Neutrophil (primary cell): ENCODE measurements around the gene EXOC4.

Experiments
- H3K27ac ChIP-seq: fragments of 200-600 bp; sonication (generic); 2 replicates; pipeline ENCODE4 v1.5.1; 2016; ENCODE audit warnings: mild to moderate bottlenecking, moderate library complexity
- H3K27me3 ChIP-seq: fragments of 200-600 bp; sonication (generic); 2 replicates; pipeline ENCODE4 v1.6.0; 2016; ENCODE audit warnings: mild to moderate bottlenecking
- H3K36me3 ChIP-seq: fragments of 200-600 bp; sonication (generic); 2 replicates; pipeline ENCODE4 v1.5.1; 2017
- H3K4me1 ChIP-seq, 2 experiments: fragments of 200-600 bp in 1 of 2; sonication (generic) in 1 of 2; 1 replicate in 1 of 2; 2 replicates in 1 of 2; pipeline versions ENCODE4 v1.5.1 to v1.6.1; 2013 to 2016; ENCODE audit warnings: low read depth in 1 of 2, low read length in 1 of 2, mild to moderate bottlenecking in 1 of 2, moderate library complexity in 1 of 2; ENCODE audit not compliant: control insufficient read depth in 1 of 2, insufficient read depth in 1 of 2
- H3K4me3 ChIP-seq, 2 experiments: fragments of 200-600 bp in 1 of 2; sonication (generic) in 1 of 2; 1 replicate in 1 of 2; 2 replicates in 1 of 2; pipeline ENCODE4 v1.5.1; 2013 to 2016; ENCODE audit warnings: low read depth in 1 of 2, low read length in 1 of 2, mild to moderate bottlenecking in 1 of 2, moderate library complexity in 1 of 2
- H3K9me3 ChIP-seq: fragments of 200-600 bp; sonication (generic); 2 replicates; pipeline ENCODE4 v1.5.1; 2016
- TF ChIP-seq, protein P1 (sequence below): fragments of 200-600 bp; sonication (generic); IDR thresholded peaks from 2 replicates; pipeline ENCODE4 v1.5.1; 2016; ENCODE audit warnings: antibody characterized with exemption

EXOC4 gene

DNA sequence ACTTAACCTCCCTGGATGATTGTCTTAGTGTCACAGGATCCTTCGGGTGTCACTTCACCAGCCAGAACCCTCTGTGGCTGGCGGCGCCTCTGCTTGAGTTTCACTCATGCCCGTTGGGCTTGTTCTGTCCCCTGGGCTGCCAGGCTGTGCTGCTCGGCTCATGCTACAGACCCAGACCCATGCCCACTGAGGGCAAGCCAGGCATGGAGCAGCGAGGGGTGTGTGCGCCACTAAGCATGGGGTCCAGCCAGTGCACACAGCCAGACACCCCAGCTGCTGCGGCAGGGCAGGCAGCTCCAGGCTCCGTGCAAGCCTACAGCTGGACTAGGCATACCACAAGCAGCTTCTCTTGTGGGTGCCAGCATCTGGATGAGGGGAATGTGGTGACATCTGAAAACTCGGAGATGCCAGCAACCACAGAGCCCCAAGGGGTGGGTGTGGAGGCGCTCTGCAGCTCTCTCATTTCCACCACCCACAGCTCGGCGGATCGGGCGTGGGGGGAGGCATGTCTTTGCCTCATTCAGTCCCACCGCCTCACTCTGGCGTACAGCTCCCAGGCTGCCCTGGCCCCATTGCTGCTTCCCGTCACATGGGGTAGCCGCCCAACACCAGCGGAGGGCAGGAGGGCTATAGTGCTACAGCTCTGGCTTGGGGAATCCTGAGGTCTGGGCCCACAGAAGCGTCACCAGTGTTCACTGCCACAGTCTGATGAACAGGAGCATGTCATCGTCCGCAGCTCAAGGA is 604.7 kb downstream of the EXOC4 start:
- Histone ChIP-seq H3K36me3 (no peaks in the 10 kb centered on the region), H3K27me3 (no peaks in the 10 kb centered on the region), H3K9me3 (no peaks in the 10 kb centered on the region), H3K4me3 (no peak overlapping the region), H3K4me1 (no peaks in the 10 kb centered on the region), H3K27ac (no peak overlapping the region)
- TF ChIP-seq, protein P1, sequence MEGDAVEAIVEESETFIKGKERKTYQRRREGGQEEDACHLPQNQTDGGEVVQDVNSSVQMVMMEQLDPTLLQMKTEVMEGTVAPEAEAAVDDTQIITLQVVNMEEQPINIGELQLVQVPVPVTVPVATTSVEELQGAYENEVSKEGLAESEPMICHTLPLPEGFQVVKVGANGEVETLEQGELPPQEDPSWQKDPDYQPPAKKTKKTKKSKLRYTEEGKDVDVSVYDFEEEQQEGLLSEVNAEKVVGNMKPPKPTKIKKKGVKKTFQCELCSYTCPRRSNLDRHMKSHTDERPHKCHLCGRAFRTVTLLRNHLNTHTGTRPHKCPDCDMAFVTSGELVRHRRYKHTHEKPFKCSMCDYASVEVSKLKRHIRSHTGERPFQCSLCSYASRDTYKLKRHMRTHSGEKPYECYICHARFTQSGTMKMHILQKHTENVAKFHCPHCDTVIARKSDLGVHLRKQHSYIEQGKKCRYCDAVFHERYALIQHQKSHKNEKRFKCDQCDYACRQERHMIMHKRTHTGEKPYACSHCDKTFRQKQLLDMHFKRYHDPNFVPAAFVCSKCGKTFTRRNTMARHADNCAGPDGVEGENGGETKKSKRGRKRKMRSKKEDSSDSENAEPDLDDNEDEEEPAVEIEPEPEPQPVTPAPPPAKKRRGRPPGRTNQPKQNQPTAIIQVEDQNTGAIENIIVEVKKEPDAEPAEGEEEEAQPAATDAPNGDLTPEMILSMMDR, result no peak

- H3K27ac ChIP-seq, result no peak overlapping the region
- no peaks in the 10 kb centered on the region for H3K36me3 ChIP-seq
- H3K9me3 ChIP-seq, result no peaks in the 10 kb centered on the region
- H3K27me3 ChIP-seq, result no peaks in the 10 kb centered on the region
- H3K4me3 ChIP-seq, result no peak overlapping the region
- TF ChIP-seq, protein P1, result no peak
- H3K4me1 ChIP-seq, result no peaks in the 10 kb centered on the region
Measured at GRCh38 chr7:133858311-133858710, 605.4 kb downstream of the EXOC4 start.

GRCh38 chr7:133859231-133859630 is 606.4 kb downstream of the EXOC4 start:
- Histone ChIP-seq H3K27me3 (no peaks in the 10 kb centered on the region), H3K27ac (no peak overlapping the region), H3K9me3 (no peaks in the 10 kb centered on the region), H3K4me1 (peaks cover 0 to 4% of the 10 kb centered on the region in 2 experiments), H3K36me3 (no peaks in the 10 kb centered on the region), H3K4me3 (no peak overlapping the region)
- TF ChIP-seq, protein P1, result no peak

DNA sequence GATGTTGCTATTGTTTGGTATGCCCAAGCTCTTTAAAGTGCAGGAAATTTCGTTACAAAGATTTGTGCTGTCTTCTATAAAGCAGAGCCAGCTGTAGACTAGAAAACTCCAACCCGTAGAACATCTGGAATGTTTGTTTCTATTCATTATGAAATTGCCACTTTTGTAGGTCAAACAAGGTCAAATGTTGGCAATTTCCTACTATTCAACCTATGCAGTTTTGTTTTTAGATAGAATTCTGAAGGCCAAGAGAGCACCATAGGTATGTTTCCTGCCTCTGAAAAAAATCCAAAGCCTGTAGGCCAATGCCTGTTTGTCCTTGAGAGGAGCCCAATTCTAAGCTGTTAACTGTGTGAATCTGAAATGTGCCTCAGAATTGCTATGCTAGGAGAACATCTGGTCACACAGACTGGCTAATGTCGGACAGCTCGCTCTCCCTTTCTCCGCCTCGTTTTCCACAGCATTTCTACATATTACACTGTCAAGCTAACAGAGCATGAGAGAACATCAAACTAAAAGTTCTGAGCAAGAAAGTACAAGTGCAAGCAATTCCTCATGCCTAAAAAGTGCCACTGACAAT is 607.1 kb downstream of the EXOC4 start:
- H3K27me3 ChIP-seq, result no peaks in the 10 kb centered on the region
- no peaks in the 10 kb centered on the region for H3K36me3 ChIP-seq
- no peak overlapping the region for H3K27ac ChIP-seq
- H3K4me3 ChIP-seq, result no peak overlapping the region
- TF ChIP-seq, protein P1, result no peak
- H3K4me1 ChIP-seq, result peaks cover 0 to 4% of the 10 kb centered on the region in 2 experiments
- no peaks in the 10 kb centered on the region for H3K9me3 ChIP-seq

GRCh38 chr7:133860628-133861335 is 607.9 kb downstream of the EXOC4 start:
- no peak overlapping the region for H3K4me3 ChIP-seq
- no peaks in the 10 kb centered on the region for H3K9me3 ChIP-seq
- peaks cover 0 to 4% of the 10 kb centered on the region in 2 experiments for H3K4me1 ChIP-seq
- no peak overlapping the region for H3K27ac ChIP-seq
- H3K36me3 ChIP-seq, result no peaks in the 10 kb centered on the region
- TF ChIP-seq, protein P1, result no peak
- no peaks in the 10 kb centered on the region for H3K27me3 ChIP-seq
